Kidney epithelial cell (primary cell): ENCODE results near the gene RGS13. TPM values are rescaled to one million over a fixed set of nuclear protein-coding genes. Genes with fewer than 3 reads are reported as not detected.

Experiments
- DNase-seq: peaks from one replicate; pipeline ENCODE4 v3.0.0-alpha.2; 2010; ENCODE audit warnings: low read depth
- H3K27me3 ChIP-seq: 2 replicates; pipeline ENCODE4 v1.6.0; 2011; ENCODE audit warnings: low read length; ENCODE audit not compliant: control insufficient read depth, insufficient read depth
- H3K36me3 ChIP-seq: 2 replicates; pipeline ENCODE4 v1.5.1; 2011; ENCODE audit warnings: low read length; ENCODE audit not compliant: control insufficient read depth, insufficient read depth
- H3K4me3 ChIP-seq: 2 replicates; pipeline ENCODE4 v1.5.1; 2011; ENCODE audit warnings: low read depth, mild to moderate bottlenecking, control low read depth, low read length
- total RNA-seq: library from RNA; depleted of rRNA; stranded (reverse); fragments of >200 nt; gene quantifications from 2 replicates; pipeline ENCODE4 v1.2.3, GENCODE V29; 2015
- TF ChIP-seq, protein P1 (sequence below): IDR thresholded peaks from 2 replicates; pipeline ENCODE4 v1.5.1; 2011; ENCODE audit warnings: mild to moderate bottlenecking, moderate library complexity, low read length, control low read depth, inconsistent platforms; ENCODE audit not compliant: insufficient read depth, poor library complexity, severe bottlenecking

The RGS13 gene
- total RNA-seq, 1 donor from 2014 or later, result not detected

DNA sequence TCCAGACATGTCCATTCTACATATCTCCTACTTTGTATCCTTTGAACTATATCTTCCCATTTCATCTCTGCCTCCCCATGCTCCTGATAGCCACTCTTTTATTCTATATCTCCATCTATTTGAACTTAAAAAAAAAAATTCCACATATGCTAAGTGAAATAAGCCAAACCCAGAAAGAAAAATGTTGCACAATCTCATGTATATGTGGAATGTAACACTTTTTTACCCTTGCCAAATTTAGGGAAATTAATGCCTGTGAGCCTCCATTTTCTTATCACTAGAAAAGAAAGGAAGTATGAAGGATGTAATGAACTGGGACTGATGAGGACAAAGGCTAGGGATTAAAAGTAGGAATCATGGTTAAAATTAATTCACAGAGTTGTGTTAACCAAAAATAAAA, 53.5 kb downstream of the RGS13 start:
- TF ChIP-seq, protein P1, sequence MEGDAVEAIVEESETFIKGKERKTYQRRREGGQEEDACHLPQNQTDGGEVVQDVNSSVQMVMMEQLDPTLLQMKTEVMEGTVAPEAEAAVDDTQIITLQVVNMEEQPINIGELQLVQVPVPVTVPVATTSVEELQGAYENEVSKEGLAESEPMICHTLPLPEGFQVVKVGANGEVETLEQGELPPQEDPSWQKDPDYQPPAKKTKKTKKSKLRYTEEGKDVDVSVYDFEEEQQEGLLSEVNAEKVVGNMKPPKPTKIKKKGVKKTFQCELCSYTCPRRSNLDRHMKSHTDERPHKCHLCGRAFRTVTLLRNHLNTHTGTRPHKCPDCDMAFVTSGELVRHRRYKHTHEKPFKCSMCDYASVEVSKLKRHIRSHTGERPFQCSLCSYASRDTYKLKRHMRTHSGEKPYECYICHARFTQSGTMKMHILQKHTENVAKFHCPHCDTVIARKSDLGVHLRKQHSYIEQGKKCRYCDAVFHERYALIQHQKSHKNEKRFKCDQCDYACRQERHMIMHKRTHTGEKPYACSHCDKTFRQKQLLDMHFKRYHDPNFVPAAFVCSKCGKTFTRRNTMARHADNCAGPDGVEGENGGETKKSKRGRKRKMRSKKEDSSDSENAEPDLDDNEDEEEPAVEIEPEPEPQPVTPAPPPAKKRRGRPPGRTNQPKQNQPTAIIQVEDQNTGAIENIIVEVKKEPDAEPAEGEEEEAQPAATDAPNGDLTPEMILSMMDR, result no peak
- Histone ChIP-seq H3K36me3 (no peaks in the 10 kb centered on the region), H3K4me3 (no peak overlapping the region), H3K27me3 (no peaks in the 10 kb centered on the region)
- DNase-seq, result no peak

DNA sequence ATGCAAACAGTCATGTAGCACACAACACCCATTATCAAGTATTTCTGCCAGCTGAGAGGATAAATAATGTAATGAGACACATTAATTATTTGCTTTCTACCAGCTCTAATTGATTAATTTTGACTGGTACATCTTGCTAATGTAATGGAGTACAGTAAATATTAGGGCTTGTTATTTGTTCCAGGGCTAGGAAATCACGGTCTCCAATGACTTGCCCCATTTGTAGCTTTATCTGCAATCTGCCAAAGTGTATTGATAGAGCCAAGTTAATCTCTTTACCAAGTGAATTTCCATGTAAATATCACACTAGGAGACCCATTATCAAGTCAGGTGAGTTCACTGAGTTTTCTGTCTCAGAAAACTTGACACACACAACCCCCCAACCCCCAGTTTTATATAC, 55.1 kb downstream of the RGS13 start:
- Histone ChIP-seq H3K4me3 (no peak overlapping the region), H3K36me3 (no peaks in the 10 kb centered on the region), H3K27me3 (no peaks in the 10 kb centered on the region)
- TF ChIP-seq, protein P1, result no peak
- DNase-seq, result no peak

DNA sequence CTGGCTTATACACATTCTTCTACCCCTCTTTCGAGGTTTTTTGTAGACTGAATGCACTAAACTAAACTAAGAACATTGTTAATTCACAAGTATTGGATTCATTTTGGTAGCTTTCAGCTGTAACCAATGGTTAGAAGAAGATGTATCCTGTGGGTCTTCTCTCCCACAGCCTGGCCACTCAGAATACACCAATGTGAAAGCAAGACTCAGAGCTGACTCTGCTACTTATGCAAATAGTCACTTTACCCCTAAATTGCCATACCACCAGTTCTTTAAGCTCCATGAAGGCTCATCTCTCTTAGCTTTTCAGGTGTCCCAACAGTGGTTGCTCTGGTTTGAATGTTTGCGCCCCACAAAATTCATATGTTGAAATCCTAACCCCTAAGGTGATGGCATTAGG, 60.1 kb downstream of the RGS13 start:
- Histone ChIP-seq H3K4me3 (no peak overlapping the region), H3K36me3 (no peaks in the 10 kb centered on the region), H3K27me3 (no peaks in the 10 kb centered on the region)
- TF ChIP-seq, protein P1, result no peak
- no peak for DNase-seq

DNA sequence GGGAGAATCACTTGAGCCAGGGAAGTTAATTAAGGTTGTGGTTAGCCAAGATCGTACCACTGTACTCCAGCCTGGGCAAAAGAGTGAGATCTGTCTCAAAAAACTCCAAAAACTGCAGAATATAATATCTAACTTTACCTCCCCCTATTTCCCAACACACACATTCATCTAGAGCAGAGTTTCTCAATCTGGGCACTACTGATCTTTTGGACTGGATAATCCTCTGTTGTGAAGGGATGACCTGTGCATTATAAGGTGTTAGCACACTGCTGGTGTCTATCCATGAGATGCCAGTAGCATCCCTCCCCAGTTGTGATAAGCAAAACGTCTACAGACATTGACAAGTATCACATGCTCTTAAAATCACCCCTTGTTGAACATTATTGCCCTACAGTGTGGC, 61.8 kb downstream of the RGS13 start:
- H3K4me3 ChIP-seq, result no peak overlapping the region
- no peaks in the 10 kb centered on the region for H3K36me3 ChIP-seq
- TF ChIP-seq, protein P1, result no peak
- no peak for DNase-seq
- H3K27me3 ChIP-seq, result no peaks in the 10 kb centered on the region

DNA sequence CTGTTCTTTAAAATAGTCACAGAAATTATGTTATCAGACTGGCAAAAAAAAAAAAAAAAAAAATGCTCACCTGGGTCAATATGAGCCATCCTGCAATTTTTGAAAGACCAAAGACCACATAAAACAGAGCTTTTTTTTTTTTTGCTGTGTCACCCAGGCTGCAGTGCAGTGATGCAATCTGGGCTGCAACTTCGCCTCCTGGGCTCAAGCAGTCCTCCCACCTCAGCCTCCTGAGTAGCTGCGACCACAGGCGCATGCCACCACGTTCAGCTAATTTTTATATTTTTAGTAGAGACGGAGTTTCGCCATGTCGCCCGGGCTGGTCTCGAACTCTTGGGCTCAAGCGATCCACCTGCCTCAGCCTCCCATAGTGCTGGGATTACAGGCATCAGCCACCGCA, 62.8 kb downstream of the RGS13 start:
- TF ChIP-seq, protein P1, result no peak
- Histone ChIP-seq H3K36me3 (no peaks in the 10 kb centered on the region), H3K4me3 (no peak overlapping the region), H3K27me3 (no peaks in the 10 kb centered on the region)
- DNase-seq, result no peak

DNA sequence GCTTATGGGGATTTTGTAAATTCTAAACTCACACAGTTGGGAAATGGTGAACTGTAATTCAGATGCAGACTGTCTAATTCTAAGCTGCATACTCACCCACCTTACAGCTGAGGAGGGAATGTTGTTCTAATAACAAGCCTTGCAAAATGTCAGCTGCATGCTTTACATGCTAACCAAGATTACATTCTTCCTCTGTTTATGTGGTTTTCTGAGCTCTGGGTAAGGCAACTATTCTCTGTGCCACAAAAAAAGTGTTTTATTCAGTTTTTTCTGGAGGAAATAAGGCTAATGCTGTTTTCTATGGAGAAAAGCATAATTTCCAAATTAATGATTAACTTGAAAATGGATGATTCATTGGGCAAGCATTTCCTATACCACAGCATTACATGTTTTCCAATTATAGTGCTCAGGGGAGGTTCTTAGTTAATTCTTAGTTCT, 64.9 kb downstream of the RGS13 start:
- peak; percentile 72 for DNase-seq
- no peaks in the 10 kb centered on the region for H3K36me3 ChIP-seq
- TF ChIP-seq, protein P1, result no peak
- H3K27me3 ChIP-seq, result no peaks in the 10 kb centered on the region
- H3K4me3 ChIP-seq, result no peak overlapping the region
